Caco-2 (cell line): ENCODE data around the gene SLC38A10. TPM values are rescaled to one million over a fixed set of nuclear protein-coding genes. Genes with fewer than 3 reads are reported as not detected.
A peak's percentile ranks its signal among the peaks of the same experiment; 100 is the strongest.

ENCODE experiments used
- BruUV-seq: library from RNA; stranded (reverse); fragments of 400-500 nt; replicated peaks from 2 replicates; lab custom pipeline; 2021; lab: Mats Ljungman, UMichigan
- CTCF ChIA-PET: fragments of 300-600 bp; sonication (Branson Sonifier 250); formaldehyde crosslinking; loops from one replicate; lab custom pipeline; 2022; ENCODE audit warnings: antibody characterized with exemption; lab: Charles Lee
- POLR2A ChIA-PET: fragments of 300-600 bp; sonication (Branson Sonifier 250); formaldehyde crosslinking; loops from one replicate; lab custom pipeline; 2022; ENCODE audit warnings: antibody characterized with exemption; lab: Charles Lee
- DNase-seq, 2 experiments: peaks; one replicate each; pipeline versions ENCODE4 v3.0.0 to v3.0.0-alpha.2; 2020 to 2022
- H3K27me3 ChIP-seq: replicated peaks from 2 replicates; pipeline ENCODE4 v1.6.0; 2011; ENCODE audit warnings: low read length; ENCODE audit not compliant: control insufficient read depth, insufficient read depth
- H3K36me3 ChIP-seq: 2 replicates; pipeline ENCODE4 v1.5.1; 2011; ENCODE audit warnings: low read length; ENCODE audit not compliant: control insufficient read depth, insufficient read depth
- H3K4me1 ChIP-seq: fragments of 250-450 bp; sonication (Bioruptor Pico); 2 replicates; pipeline ENCODE4 v1.5.1; 2020; ENCODE audit warnings: mild to moderate bottlenecking
- H3K4me3 ChIP-seq: 2 replicates; pipeline ENCODE4 v1.5.1; 2011; ENCODE audit warnings: low read depth, mild to moderate bottlenecking, control low read depth, low read length
- H3K9me3 ChIP-seq: fragments of 250-450 bp; sonication (Bioruptor Pico); 2 replicates; pipeline ENCODE4 v1.5.1; 2020; ENCODE audit warnings: mild to moderate bottlenecking, moderate library complexity
- H3K27ac Mint-ChIP-seq: one replicate; pipeline ENCODE4 v1.8.0; 2022; ENCODE audit warnings: mixed read lengths; ENCODE audit not compliant: unreplicated experiment
- H3K27me3 Mint-ChIP-seq: one replicate; pipeline ENCODE4 v1.8.0; 2022; ENCODE audit warnings: mixed read lengths; ENCODE audit not compliant: insufficient read depth, unreplicated experiment
- H3K36me3 Mint-ChIP-seq: one replicate; pipeline ENCODE4 v1.8.0; 2022; ENCODE audit warnings: mild to moderate bottlenecking, mixed read lengths; ENCODE audit not compliant: insufficient read depth, unreplicated experiment
- H3K4me1 Mint-ChIP-seq: one replicate; pipeline ENCODE4 v1.8.0; 2022; ENCODE audit warnings: low read depth, mixed read lengths; ENCODE audit not compliant: unreplicated experiment
- H3K4me3 Mint-ChIP-seq: one replicate; pipeline ENCODE4 v1.8.0; 2022; ENCODE audit warnings: mild to moderate bottlenecking, moderate library complexity, mixed read lengths; ENCODE audit not compliant: unreplicated experiment
- H3K9me3 Mint-ChIP-seq: one replicate; pipeline ENCODE4 v1.8.0; 2022; ENCODE audit warnings: mixed read lengths; ENCODE audit not compliant: unreplicated experiment
- CTCF ChIP-seq, 2 experiments: fragments of 200-600 bp in 1 of 2; IDR thresholded peaks; 1 replicate in 1 of 2; 2 replicates in 1 of 2; pipeline versions ENCODE4 v1.5.1 to v1.8.0; 2011 to 2022; ENCODE audit warnings: antibody characterized with exemption in 1 of 2, control low read depth in 1 of 2, inconsistent platforms in 1 of 2, low read depth in 1 of 2, low read length in 1 of 2, mild to moderate bottlenecking in 1 of 2, moderate library complexity in 1 of 2; ENCODE audit not compliant: insufficient read depth in 1 of 2, severe bottlenecking in 1 of 2, unreplicated experiment in 1 of 2
- intact Hi-C: fragments of 100-400 bp; cut with micrococcal nuclease; formaldehyde crosslinking; loops from one replicate; pipeline ENCODE4 v1.10.0; 2022; ENCODE audit not compliant: unreplicated experiment
- total RNA-seq: library from RNA; stranded (reverse); gene quantifications from 2 replicates; pipeline ENCODE4 v1.2.3, GENCODE V29; 2022

Gene SLC38A10
- total RNA-seq, 1 experiment from 2014 or later = 137 TPM

- ChIA-PET POLR2A (interaction anchor here (0.9 kb wide), 1 partner anchor 54 kb away, joined by 4 read pairs; no protein-coding TSS in a partner anchor), CTCF (interaction anchor here (0.5 to 1.7 kb wide), 13 partner anchors 18 to 335 kb away, joined by 3 to 10 read pairs (median 5); partner anchors contain the start of genes BAHCC1 and CEP131)
- Histone ChIP-seq H3K9me3 (no peaks in the 10 kb centered on the region), H3K27me3 (no peaks in the 10 kb centered on the region), H3K36me3 (no peaks in the 10 kb centered on the region; the same call in 1 of the 2 replicates), H3K4me3 (no peak overlapping the region), H3K4me1 (peaks cover 11% of the 10 kb centered on the region)
- BruUV-seq = no TSS peak
- Mint-ChIP-seq H3K9me3 (no peaks in the 10 kb centered on the region), H3K4me1 (peaks cover 7% of the 10 kb centered on the region), H3K4me3 (no peak overlapping the region), H3K27me3 (no peaks in the 10 kb centered on the region), H3K27ac (no peak overlapping the region), H3K36me3 (peaks cover 35% of the 10 kb centered on the region)
- DNase-seq = peak in 1 of 2 experiments; percentile 76
- intact Hi-C loops = no loop called here
- TF ChIP-seq CTCF (IDR thresholded peaks at IDR 0.05; ENCODE audit: insufficient read depth in 1 of 2, low read depth in 1 of 2, low read length in 1 of 2, severe bottlenecking in 1 of 2, unreplicated experiment in 1 of 2) = peak; percentile 56 to 59
Measured at GRCh38 chr17:81291662-81292061, 3.4 kb downstream of the SLC38A10 start.

- BruUV-seq = no TSS peak
- no peaks in the 10 kb centered on the region; the same call in 1 of the 2 replicates for H3K36me3 ChIP-seq
Measured at GRCh38 chr17:81290230-81290629, 4.9 kb downstream of the SLC38A10 start.

GRCh38 chr17:81289627-81290026 is 5.5 kb downstream of the SLC38A10 start:
- H3K4me3 Mint-ChIP-seq = no peak overlapping the region
- H3K27me3 Mint-ChIP-seq = no peaks in the 10 kb centered on the region
- POLR2A ChIA-PET = no interaction called here
- TF ChIP-seq CTCF (IDR thresholded peaks at IDR 0.05; ENCODE audit: insufficient read depth in 1 of 2, low read depth in 1 of 2, low read length in 1 of 2, severe bottlenecking in 1 of 2, unreplicated experiment in 1 of 2) = no peak
- no peak for DNase-seq
- no peaks in the 10 kb centered on the region for H3K9me3 Mint-ChIP-seq
- H3K4me1 ChIP-seq = peaks cover 8% of the 10 kb centered on the region
- peaks cover 38% of the 10 kb centered on the region for H3K36me3 Mint-ChIP-seq
- no TSS peak for BruUV-seq
- no peak overlapping the region for H3K27ac Mint-ChIP-seq
- no peaks in the 10 kb centered on the region; the same call in 1 of the 2 replicates for H3K36me3 ChIP-seq
- no peaks in the 10 kb centered on the region for H3K27me3 ChIP-seq
- no peaks in the 10 kb centered on the region for H3K4me1 Mint-ChIP-seq
- intact Hi-C loops = no loop called here
- H3K9me3 ChIP-seq = no peaks in the 10 kb centered on the region
- H3K4me3 ChIP-seq = no peak overlapping the region
- CTCF ChIA-PET = no interaction called here

More at GRCh38 chr17:81290230-81290629, 4.9 kb downstream of the SLC38A10 start:
- Histone ChIP-seq H3K27me3 (no peaks in the 10 kb centered on the region), H3K4me3 (no peak overlapping the region), H3K9me3 (no peaks in the 10 kb centered on the region), H3K4me1 (peaks cover 8% of the 10 kb centered on the region)
- ChIA-PET POLR2A (no interaction called here), CTCF (interaction anchor here (0.6 kb wide), 1 partner anchor 110 kb away, joined by 7 read pairs; no protein-coding TSS in a partner anchor)
- no peak overlapping the region for H3K4me3 Mint-ChIP-seq
- H3K27ac Mint-ChIP-seq = no peak overlapping the region
- TF ChIP-seq CTCF (IDR thresholded peaks at IDR 0.05; ENCODE audit: insufficient read depth in 1 of 2, low read depth in 1 of 2, low read length in 1 of 2, severe bottlenecking in 1 of 2, unreplicated experiment in 1 of 2) = no peak
- DNase-seq = no peak
- peaks cover 35% of the 10 kb centered on the region for H3K36me3 Mint-ChIP-seq
- H3K9me3 Mint-ChIP-seq = no peaks in the 10 kb centered on the region
- intact Hi-C loops = no loop called here
- no peaks in the 10 kb centered on the region for H3K27me3 Mint-ChIP-seq
- H3K4me1 Mint-ChIP-seq = no peaks in the 10 kb centered on the region
